NB4 (cell line): ENCODE data around the gene DPP7.

ENCODE experiments used
- MYC ChIP-seq: IDR thresholded peaks from 2 replicates; pipeline ENCODE4 v1.6.1; 2011; ENCODE audit warnings: low read depth, low read length
- TF ChIP-seq, protein P1 (sequence below): IDR thresholded peaks from one replicate; pipeline ENCODE4 v1.5.1; 2012; ENCODE audit warnings: low read depth, low read length

DNA sequence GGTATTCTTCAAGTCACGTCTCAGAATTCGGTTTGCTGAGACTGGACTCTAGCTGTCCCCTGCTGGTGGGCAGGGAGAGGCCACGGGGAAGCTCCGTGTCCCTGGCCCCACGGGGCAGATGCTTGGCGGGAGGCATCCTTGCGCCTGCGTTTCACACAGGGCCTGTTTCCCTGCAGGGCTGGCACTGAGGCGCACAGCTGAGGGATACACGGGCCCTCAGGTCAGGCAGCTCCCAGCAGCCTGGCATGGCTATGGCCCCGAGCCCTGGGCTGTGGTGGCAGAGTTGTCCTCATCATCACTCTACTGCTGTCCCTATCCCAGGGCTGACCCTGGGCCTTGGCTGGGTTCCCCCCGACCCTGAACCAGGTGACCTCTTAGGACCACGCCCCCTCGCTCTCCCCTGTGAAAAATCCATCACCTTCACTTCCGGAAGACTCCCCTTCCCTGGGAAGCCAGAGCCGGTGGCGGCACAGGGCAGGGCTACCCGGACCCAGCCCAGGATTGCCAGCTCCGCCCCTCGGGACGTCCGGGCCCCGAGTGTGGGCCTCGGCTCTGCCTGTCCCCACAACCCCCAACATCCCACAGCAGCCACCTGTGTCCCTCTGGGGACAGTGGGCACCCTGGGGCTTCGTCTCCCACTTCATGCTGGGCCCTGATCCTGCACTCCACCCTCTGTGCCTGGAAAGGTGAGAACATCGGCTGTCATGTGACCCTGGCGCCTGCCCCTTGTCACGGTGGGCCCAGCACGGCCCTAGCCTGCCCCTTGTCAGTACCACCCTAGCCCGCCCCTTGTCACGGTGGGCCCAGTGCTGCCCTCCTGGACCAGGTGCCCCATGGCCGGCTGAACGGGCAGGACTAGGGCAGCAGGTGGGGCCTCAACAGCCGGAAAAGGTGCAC is 5.0 kb downstream of the DPP7 start:
- TF ChIP-seq, protein P1, sequence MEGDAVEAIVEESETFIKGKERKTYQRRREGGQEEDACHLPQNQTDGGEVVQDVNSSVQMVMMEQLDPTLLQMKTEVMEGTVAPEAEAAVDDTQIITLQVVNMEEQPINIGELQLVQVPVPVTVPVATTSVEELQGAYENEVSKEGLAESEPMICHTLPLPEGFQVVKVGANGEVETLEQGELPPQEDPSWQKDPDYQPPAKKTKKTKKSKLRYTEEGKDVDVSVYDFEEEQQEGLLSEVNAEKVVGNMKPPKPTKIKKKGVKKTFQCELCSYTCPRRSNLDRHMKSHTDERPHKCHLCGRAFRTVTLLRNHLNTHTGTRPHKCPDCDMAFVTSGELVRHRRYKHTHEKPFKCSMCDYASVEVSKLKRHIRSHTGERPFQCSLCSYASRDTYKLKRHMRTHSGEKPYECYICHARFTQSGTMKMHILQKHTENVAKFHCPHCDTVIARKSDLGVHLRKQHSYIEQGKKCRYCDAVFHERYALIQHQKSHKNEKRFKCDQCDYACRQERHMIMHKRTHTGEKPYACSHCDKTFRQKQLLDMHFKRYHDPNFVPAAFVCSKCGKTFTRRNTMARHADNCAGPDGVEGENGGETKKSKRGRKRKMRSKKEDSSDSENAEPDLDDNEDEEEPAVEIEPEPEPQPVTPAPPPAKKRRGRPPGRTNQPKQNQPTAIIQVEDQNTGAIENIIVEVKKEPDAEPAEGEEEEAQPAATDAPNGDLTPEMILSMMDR: no peak
- TF ChIP-seq MYC: no peak
